EH (cell line): ENCODE data around the gene RAD51.
"Not testable (repeated sequence)": the region's sequence is repeated elsewhere in the genome, so short reads cannot be mapped to it uniquely, and the experiment has no call there.

Experiments
- DNase-seq: peaks from one replicate; pipeline ENCODE4 v3.0.0-alpha.2; 2015; ENCODE audit warnings: low read depth

RAD51 gene

DNA sequence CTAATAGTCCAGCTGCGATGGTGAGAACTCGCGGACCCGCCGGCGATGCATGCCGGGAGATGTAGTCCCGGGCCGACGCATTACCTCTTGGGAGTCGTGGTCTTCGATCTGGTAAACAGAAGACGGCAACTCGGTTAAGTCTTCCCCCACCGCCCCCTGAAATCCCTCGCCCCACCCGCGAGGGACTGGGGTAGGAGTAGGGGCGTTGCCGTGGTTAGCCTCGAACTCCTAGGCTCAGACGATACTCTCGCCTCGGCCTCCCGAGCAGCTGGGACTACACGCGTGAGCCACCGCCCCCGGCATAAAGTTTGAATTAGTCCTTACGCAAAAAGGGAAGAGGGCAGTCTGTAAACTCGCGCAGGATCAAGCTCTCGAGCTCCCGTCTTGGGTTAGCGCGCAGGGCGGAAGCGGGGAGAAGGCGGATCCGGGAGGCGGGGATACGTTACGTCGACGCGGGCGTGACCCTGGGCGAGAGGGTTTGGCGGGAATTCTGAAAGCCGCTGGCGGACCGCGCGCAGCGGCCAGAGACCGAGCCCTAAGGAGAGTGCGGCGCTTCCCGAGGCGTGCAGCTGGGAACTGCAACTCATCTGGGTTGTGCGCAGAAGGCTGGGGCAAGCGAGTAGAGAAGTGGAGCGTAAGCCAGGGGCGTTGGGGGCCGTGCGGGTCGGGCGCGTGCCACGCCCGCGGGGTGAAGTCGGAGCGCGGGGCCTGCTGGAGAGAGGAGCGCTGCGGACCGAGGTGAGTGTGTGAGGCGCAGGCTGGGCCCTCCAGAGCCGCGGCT lies at the start of gene RAD51:
Gene RAD51 (plus strand): TSS at position 487 of the 781 bp plus-strand sequence. CDS start 3,585 bp downstream, outside the sequence.
- peak; percentile 96 for DNase-seq

DNA sequence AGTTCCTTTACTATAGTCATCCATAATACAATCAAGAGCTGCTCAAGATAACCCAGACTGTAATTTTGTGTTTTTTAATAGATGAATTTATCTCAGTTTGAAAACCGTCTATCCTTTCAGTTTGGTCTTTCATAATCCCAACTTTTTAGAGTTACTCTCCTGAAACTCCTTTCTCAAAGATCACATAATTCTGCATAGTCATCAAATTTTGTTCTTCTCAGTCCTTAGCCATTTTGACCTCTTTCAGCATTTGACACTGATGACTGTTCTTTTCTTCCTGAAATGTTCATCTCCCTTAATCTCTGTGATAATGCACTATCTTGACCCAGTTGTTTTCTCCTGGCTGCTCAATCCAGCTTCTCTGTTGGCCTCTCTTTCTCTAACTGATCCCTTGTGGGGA lies 47.5 kb upstream of the RAD51 start:
- no peak for DNase-seq

- DNase-seq = no peak
Observed at GRCh38 chr15:40650479-40650878, 44.5 kb upstream of the RAD51 start.

- DNase-seq = no peak
Observed at GRCh38 chr15:40660686-40661085, 34.3 kb upstream of the RAD51 start.

- no peak for DNase-seq
Observed at GRCh38 chr15:40664909-40665308, 30.1 kb upstream of the RAD51 start.

DNA sequence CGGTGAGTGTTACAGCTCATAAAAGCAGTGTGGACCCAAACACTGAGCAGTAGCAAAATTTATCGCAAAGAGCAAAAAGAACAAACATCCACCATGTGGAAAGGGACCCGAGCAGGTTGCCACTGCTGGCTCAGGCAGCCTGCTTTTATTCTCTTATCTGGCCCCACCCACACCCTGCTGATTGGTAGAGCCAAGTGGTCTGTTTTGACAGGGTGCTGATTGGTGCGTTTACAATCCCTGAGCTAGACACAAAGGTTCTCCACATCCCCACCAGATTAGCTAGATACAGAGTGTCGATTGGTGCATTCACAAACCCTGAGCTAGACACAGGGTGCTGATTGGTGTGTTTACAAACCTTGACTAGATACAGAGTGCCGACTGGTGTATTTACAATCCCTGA lies 18.7 kb upstream of the RAD51 start:
- DNase-seq = not testable (repeated sequence)

DNA sequence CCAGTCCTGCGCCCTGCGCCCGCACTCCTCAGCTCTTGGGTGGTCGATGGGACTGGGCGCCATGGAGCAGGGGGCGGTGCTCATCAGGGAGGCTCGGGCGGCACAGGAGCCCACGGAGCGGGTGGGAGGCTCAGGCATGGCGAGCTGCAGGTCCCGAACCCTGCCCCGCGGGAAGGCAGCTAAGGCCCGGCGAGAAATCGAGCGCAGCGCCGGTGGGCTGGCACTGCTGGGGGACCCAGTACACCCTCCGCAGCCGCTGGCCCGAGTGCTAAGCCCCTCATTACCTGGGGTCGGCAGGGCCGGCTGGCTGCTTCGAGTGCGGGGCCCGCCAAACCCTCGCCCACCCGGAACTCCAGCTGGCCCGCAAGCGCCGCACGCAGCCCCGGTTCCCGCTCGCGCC lies 18.1 kb upstream of the RAD51 start:
- DNase-seq = not testable (repeated sequence)

GRCh38 chr15:40680151-40680550 lies 14.8 kb upstream of the RAD51 start:
- no peak for DNase-seq

GRCh38 chr15:40680959-40681358 lies 14.0 kb upstream of the RAD51 start:
- DNase-seq = not testable (repeated sequence)

DNA sequence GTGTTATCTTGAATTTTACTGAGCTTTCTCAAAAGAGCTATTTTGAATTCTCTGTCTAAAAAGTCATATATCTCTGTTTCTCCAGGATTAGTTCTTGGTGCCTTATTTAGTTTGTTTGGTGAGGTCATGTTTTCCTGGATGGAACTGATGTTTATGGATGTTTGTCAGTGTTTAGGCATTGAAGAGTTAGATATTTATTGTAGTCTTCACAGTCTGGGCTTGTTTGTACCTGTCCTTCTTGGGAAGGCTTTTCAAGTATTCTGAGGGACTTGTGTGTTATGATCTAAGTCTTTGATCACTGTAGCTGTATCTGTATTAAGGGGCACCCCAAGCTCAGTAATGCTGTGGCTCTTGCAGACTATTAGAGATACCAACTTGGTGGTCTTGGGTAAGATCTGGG lies 10.6 kb upstream of the RAD51 start:
- DNase-seq = no peak

DNA sequence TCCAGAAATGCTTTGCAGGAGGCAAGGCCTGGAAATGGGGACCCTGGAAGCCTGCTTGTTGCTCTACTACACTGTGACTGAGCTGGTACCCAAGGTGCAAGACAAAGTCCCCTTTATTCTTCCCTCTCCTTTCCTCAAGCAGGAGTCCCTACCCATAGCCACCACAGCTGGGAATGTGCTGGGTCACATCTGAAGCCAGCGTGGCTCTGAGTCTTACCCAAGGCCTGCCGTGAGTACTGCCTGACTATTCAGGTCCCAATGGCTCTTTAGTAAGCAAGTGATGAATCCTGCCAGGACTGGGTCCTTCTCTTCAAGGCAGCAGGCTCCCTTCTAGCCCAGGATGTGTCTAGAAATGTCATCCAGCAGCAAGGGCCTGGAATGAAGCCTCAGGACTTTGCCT lies 9.6 kb upstream of the RAD51 start:
- DNase-seq = no peak

DNA sequence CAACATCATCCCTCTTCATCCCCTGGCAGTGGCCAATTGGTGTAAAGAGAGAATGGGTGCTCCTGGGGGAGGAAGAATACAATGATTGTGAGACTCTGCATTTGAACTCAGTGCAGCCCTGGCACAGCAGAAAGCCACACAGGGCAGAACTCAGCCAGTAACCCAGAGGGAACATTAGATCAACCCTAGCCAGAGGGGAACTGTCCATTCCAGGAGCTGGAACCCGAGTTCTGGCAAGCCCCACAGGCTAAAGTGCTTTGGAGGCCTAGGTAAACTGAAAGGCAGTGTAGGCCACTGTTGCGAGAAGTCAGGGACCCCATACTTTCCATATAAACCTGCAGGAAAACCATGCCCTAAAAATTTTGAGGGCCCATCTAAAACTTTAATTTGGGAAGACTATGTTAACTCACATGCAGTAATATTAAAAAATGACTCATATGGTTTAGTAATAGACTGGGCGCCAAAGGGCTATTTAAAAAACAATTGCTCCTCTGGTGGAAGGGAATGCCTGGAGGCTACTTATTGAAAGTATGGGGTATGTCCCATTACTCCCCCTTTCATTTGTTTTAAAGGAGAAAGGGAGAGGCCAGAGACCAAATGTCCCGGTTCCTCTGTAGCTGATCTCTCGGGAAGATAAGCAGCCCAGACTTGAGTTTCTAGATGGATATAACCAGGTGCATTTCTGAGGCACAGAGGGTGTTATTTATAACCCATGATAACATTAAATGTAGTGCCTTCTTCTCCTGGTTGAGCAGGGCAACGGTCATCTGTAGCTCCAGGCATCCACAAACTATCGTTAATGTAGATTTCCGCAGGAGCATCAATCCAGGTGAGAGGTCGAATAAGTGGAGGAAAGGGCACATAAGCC lies 5.8 kb upstream of the RAD51 start:
- peak; percentile 14 for DNase-seq

DNA sequence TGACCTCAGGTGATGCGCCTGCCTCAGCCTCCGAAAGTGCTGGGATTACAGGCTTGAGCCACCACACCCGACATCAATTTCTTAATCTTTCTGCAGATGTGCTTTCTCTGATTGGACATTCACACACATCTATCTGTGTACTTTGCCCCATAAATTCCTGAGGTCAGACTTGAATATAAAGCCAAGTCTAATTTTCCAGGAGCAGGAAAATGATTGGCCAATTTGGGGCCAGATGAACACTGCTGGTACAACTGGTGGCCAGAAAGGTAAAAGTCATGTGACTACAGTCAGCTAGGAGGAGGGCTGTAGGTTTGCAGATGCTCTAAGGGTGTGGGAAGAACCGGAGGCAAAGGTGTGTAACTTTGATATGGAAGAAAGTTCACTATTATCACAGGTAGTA lies 3.2 kb upstream of the RAD51 start:
- peak; percentile 13 for DNase-seq

DNA sequence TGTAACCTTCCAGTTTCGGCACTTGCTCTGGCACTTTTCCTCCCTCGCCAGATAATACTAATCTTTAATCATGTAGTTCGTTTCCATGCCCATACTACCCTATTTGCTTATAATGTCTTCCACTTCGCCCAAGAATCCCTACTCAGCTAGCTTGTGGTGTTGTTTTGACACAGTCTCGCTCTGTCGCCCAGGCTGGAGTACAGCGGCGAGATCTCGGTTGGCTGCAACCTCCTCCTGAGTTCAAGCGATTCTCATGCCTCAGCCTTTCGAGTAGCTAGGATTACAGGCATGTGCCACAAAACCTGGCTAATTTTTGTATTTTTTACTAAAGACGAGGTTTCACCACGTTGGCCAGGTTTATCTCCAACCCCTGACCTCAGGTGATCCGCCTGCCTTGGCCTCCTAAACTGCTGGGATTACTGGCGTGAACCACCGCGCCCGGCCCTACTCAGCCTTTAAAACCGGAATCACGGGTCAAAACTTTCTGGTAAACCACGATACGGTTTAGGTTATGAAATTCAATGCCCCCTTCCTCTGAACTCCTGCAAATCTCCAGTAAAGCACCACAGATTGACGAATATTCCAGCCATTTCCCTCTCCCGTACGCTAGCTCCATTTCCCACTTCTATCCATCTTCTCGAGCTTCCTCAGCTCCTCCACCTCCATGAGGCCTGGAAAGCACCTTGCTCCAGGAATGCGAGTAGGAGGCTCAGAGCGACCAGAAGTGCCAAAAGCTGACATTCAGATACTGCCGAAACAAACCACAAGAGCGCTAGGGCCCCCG lies 878 bp upstream of the RAD51 start:
- no peak for DNase-seq

DNA sequence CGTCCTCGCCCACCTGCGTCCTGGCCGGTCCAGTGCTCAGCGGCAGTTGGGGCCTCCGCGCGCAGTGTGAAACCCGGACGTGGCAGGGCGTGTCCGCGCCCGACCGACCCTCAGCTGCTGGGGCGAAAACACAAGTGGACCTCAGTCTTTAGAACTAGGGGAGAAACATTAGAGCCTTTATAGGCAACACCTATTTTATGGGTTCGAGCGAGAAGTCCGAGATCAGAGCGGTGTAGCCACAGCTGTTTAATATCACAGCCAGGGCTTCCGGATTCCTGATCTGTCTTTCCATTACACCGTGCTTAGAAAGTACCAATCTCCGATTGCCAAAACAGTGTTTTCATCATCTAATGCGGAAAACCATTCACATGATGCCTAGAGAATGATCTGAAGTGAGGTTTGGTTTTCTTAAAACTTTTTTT lies 506 bp downstream of the RAD51 start:
- peak; percentile 38 for DNase-seq

GRCh38 chr15:40696228-40696627 lies 1.3 kb downstream of the RAD51 start:
- no peak for DNase-seq

DNA sequence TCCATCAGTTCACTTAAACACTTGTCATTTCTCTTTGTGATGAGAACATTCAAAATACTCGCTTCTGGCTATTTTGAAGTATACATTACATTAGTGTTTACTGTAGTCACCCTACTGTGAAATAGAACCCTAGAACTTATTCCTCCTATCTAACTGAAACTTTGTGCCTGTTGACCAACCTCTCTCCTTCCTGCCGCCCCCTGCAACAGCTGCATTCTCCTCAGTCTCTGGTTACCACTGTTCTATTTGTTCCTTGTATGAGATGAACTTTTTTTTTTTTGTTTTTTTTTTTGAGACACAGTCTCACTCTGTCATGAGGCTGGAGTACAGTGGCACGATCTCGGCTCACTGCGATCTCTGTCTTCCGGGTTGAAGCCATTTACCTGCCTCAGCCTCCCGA lies 2.9 kb downstream of the RAD51 start:
- DNase-seq = no peak

GRCh38 chr15:40702077-40702476 lies 7.1 kb downstream of the RAD51 start:
- peak; percentile 10 for DNase-seq

DNA sequence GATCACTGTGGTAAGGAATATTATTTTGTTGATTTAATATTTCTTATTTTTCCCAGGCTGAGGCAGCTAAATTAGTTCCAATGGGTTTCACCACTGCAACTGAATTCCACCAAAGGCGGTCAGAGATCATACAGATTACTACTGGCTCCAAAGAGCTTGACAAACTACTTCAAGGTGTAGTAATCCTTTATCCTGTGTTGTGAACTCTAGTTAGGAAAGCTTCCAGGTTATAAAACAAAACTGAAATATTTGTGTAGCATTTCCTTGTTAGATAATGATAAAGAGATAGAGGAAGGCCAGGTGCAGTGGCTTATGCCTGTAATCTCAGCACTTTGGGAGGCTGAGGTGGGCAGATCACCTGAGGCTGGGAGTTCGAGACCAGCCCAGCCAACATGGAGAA lies 11.1 kb downstream of the RAD51 start:
- DNase-seq = no peak

- DNase-seq = no peak
Observed at GRCh38 chr15:40714144-40714543, 19.2 kb downstream of the RAD51 start.

- no peak for DNase-seq
Observed at GRCh38 chr15:40716165-40716564, 21.2 kb downstream of the RAD51 start.

DNA sequence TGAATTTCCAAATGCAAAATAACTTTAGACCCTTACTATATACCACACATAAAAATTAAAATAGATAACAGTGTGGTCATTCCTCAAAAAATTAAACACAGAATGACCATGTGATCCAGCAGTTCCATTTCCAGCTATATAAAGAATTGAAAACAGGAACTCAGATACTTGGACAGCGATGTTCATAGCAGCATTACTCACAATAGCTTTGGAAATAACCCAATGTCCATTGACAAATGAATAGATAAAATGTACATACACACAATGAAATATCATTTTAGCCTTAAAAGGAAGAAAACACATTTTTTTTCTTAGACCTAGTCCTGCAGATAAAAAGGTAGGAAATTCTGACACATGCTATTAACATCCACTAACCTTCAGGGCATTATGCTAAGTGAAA lies 26.7 kb downstream of the RAD51 start:
- DNase-seq = no peak
